Measurements from ENCODE around the gene OR6C2.
"Not testable (repeated sequence)": the region's sequence is repeated elsewhere in the genome, so short reads cannot be mapped to it uniquely, and the experiment has no call there.

OR6C2 gene

DNA sequence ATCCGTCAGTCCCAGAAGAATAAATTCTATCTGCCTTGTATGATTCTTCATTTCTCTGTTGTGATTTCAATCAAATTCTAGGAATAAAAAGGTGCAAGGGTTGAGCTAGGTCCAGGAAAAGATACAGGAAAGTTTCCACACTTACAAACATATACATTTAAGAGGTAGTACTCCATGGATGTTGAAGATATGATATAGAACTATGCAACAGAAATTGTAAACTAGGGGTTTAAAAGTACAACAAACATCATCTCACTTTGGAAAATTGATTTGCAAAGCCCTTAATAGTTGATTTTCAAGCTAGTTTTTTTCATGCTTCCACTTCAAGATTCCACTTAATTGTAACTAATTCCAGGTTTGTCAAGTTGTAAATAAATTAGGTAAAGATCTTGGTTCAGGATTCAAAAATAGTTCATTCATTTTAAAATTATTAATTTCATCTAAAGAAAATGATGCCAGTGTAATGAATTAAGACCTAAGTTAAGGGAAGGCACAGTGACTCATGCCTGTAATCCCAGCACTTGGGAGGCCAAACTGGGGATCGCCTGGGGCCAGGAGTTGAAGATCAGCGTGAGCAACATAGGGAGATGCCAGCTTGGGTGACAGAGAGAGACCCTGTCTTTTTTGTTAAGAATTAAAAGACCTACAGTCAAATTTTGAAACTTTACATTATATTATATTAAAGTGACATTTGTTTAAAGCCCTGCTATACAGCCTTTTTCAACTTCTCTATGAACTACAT, 26.4 kb downstream of the OR6C2 start, which contains the start of gene OR6C70:
Gene OR6C70 (minus strand): TSS at position 51 of the 742 bp plus-strand sequence. CDS start 0 bp downstream, at position 51.
- no peak for DNase-seq (ENCODE audit: low read depth in 2 of 3, low spot score in 1 of 3)

DNA sequence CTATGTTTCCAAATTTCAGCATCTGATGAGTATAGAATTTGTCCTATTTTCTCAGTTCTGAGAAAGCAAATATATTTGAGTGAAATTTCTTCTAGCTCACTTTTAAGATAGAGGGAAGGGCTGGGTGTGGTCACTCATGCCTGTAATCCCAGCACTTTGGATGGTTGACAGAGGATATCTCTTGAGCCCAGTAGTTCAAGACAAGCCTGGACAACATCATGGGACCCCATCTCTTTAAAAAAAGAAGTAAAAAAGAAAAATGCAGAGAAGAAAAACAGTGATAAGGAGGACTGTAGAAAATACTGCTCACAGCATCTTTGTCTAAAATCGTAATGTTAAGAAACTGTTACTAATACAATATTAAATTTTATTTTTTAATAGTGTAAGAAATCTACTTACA, 28.4 kb downstream of the OR6C2 start:
- DNase-seq (ENCODE audit: low read depth in 2 of 3, low spot score in 1 of 3): no peak

DNA sequence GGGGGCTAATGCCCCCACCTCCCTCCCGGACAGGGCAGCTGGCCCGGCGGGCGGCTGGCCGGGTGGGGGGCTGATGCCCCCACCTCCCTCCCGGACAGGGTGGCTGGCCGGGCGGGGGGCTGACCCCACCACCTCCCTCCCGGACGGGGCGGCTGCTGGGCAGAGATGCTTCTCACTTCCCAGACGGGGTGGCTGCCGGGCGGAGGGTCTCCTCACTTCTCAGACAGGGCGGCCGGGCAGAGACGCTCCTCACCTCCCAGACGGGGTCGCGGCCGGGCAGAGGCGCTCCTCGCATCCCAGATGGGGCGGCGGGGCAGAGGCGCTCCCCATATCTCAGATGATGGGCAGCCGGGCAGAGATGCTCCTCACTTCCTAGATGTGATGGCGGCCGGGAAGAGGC, 35.3 kb downstream of the OR6C2 start:
- DNase-seq (ENCODE audit: low read depth in 2 of 3, low spot score in 1 of 3): not testable (repeated sequence)

DNA sequence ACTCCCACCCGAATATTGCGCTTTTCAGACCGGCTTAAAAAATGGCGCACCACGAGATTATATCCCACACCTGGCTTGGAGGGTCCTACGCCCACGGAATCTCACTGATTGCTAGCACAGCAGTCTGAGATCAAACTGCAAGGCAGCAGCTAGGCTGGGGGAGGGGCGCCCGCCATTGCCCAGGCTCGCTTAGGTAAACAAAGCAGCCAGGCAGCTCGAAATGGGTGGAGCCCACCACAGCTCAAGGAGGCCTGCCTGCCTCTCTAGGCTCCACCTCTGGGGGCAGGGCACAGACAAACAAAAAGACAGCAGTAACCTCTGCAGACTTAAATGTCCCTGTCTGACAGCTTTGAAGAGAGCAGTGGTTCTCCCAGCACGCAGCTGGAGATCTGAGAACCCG, 40.4 kb downstream of the OR6C2 start:
- not testable (repeated sequence) for DNase-seq (ENCODE audit: low read depth in 2 of 3, low spot score in 1 of 3)

DNA sequence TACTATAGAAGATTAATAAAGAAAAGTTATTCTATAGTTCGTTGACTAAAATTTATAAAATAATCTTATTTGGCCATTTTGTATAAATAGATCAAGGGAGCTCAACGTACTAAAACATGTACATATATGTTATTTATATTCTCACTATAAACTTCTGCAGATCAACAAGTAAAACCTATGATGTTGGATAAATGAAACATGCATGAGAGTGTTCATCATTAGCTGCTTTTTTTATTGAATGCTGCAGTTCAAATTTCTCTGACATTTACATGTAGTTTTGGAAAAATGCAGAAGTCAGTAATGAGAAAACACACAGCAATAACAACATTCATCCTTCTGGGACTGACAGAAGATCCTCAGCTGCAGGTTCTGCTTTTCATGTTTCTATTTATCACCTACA, 48.2 kb downstream of the OR6C2 start, which contains the start of gene OR6C68:
Gene OR6C68 (plus strand): TSS at position 301 of the 400 bp plus-strand sequence. CDS start 0 bp downstream, at position 301.
- DNase-seq (ENCODE audit: low read depth in 2 of 3, low spot score in 1 of 3): no peak

DNA sequence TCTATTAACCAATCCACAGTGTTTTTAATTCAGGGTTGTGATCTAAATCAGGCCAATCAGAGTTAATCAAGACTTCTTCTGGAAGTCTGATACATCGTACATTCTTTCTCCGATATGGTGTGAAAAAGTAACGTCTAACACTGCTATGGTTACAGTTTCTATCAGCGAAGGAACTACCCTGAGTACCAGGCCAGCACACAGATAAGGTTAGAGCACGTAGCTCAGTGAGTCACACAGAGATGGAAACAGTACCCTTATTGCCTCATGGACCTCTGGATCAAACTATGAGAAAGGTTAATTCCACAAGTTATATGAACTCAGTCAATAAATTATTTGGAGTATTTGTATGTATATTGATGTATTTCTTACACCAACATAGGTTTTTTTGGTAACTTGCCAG, 51.6 kb downstream of the OR6C2 start:
- no peak for DNase-seq (ENCODE audit: low read depth in 2 of 3, low spot score in 1 of 3)

DNA sequence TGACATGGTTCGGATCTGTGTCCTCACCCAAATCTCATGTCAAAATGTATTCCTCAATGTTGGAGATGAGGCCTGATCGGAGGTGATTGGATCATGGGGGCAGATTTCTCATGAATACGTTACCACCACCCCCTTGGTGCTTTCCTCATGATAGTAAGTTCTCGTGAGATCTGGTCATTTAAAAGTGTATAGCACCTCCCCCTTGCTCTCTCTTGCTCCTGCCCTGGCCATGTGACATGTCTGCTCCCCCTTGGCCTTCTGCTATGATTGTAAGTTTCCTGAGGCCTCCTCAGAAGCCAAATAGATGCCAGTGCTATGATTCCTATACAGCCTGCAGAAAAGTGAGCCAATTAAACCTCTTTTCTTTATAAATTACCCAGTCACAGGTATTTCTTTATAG, 55.4 kb downstream of the OR6C2 start:
- no peak for DNase-seq (ENCODE audit: low read depth in 2 of 3, low spot score in 1 of 3)

DNA sequence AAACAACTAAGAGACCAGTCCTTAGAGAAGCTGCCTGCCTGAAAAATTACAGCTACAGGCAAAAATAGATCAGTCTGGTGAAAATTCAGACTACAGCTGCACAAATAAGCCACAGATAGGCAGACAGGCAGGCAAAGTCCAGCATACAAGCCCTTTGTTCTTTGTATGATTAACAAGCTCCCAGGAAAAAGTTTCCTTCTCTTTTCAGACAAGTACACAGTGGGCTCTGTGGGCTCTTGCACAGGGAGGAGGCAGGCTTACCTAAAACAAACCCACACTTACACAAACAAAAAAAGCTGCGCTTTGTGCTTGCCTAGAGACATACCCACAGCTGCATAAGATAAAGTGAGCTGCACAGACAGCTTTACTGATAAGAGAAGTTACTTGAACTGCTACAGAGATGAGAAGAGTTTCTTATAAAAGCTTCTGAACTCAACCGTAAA, 56.0 kb downstream of the OR6C2 start:
- no peak for DNase-seq (ENCODE audit: low read depth in 2 of 3, low spot score in 1 of 3)

DNA sequence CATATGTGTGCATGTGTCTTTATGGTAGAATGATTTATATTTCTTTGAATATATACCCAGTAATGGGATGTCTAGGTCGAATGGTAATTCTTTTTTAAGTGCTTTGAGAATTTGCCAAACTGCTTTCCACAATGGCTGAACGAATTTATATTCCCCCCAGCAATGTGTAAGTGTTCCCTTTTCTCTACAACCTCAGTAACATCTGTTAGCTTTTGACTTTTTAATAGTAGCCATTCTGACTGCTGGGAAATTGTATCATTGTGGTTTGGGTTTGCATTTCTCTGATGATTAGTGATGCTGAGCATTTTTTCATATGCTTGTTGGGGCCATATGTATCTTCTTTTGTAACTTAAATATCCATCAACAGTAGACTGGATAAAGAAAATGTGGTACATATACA, 57.7 kb downstream of the OR6C2 start:
- DNase-seq (ENCODE audit: low read depth in 2 of 3, low spot score in 1 of 3): no peak

Data from stimulated activated CD4-positive, alpha-beta T cell treated with anti-CD3 and anti-CD28 coated beads, Interleukin-12 subunit alpha, Interleukin-12 subunit beta, amount 100 ng/mL, for 48 hours (primary cell).